ENCODE results near the gene ATP9A.
A peak's percentile ranks its signal among the peaks of the same experiment; 100 is the strongest.

Gene ATP9A

DNA sequence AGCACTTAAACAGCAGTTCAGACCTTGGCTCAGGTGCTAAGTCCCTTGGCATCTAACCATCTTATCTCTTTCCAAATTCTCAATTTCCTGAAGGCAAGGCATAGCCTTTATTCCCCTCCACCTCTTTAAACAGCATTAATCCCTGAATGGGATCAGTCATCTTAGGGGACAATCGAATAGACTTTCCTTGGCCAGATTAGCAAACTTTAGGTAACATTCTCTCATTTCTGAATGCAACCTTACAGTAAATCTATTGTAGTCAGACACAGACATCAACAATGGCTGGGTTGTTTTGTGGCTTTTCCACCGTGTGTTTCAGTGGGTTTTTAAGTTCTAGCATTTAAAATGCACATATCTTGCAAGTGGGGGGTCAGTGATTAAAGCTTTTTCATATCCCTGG lies 56.8 kb downstream of the ATP9A start:
- TF ChIP-seq, protein P1, sequence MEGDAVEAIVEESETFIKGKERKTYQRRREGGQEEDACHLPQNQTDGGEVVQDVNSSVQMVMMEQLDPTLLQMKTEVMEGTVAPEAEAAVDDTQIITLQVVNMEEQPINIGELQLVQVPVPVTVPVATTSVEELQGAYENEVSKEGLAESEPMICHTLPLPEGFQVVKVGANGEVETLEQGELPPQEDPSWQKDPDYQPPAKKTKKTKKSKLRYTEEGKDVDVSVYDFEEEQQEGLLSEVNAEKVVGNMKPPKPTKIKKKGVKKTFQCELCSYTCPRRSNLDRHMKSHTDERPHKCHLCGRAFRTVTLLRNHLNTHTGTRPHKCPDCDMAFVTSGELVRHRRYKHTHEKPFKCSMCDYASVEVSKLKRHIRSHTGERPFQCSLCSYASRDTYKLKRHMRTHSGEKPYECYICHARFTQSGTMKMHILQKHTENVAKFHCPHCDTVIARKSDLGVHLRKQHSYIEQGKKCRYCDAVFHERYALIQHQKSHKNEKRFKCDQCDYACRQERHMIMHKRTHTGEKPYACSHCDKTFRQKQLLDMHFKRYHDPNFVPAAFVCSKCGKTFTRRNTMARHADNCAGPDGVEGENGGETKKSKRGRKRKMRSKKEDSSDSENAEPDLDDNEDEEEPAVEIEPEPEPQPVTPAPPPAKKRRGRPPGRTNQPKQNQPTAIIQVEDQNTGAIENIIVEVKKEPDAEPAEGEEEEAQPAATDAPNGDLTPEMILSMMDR (IDR thresholded peaks at IDR 0.05; ENCODE audit: insufficient read depth, low read length, missing control alignments) = no peak
- CTCF ChIA-PET = interaction anchor here (1.0 to 7.3 kb wide), 4 partner anchors 11 to 17 kb away, joined by 3 to 42 read pairs (median 4); no protein-coding TSS in a partner anchor

DNA sequence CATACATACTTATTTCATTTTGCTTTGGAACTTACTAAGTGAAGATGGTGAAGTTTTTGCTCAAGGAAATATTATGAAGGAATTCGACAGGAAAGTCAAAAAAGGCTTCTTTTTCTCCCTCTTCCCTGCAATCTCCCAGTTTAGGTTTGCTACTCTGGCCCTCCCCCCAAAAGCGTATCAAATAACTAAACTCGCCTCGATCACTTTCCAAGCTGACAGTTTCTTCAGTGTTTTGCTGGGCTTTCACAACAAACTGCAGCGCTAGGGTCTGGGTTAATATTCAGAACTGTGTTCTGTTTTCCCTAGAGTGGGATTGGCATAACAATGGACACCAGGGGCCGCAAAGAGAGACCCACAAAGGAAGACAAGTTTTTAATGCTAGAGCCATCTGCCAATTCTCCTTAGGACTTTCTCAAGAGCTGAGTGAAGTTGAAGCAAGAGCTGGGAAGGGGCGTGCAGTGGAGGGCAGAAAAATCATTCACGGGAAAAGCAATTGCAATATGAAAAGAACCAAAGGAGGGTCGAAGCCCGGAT lies 57.8 kb downstream of the ATP9A start:
- TF ChIP-seq, protein P1 (IDR thresholded peaks at IDR 0.05; ENCODE audit: insufficient read depth, low read length, missing control alignments) = no peak
- CTCF ChIA-PET = interaction anchor here (1.0 kb wide), 1 partner anchor 10 kb away, joined by 5 read pairs; no protein-coding TSS in a partner anchor
- POLR2A ChIA-PET = no interaction called here
- H3K4me3 ChIP-seq (ENCODE audit: low read depth, low read length) = no peak overlapping the region
- DNase-seq (ENCODE audit: low read depth, low spot score) = no peak

More for the DNA sequence above, 56.8 kb downstream of the ATP9A start:
- POLR2A ChIA-PET = no interaction called here
- DNase-seq (ENCODE audit: low read depth, low spot score) = no peak
- no peak overlapping the region for H3K4me3 ChIP-seq (ENCODE audit: low read depth, low read length)

DNA sequence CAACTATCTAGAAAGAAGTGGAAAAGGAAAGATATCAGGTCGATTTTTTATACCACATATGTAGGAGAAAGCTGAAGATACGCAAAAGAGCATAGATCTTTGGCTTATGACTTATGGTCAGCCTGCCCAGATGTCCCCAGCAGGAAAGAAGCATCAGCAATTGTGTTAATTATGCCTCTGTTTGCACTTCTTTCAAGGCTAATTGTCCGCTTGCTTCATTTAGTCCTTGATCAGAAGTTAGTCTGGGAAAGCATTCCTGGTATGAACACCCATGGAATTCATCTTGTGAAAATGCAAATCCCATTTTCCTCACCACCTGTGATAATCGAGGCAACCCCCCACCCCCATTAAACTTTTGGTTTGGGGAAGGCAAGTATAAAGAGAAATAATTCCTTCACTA lies 62.8 kb downstream of the ATP9A start:
- H3K4me3 ChIP-seq (ENCODE audit: low read depth, low read length) = no peak overlapping the region
- no peak for DNase-seq (ENCODE audit: low read depth, low spot score)
- ChIA-PET CTCF (interaction anchor here (1.4 kb wide), 3 partner anchors 9 to 95 kb away, joined by 3 read pairs; no protein-coding TSS in a partner anchor), POLR2A (no interaction called here)
- TF ChIP-seq, protein P1 (IDR thresholded peaks at IDR 0.05; ENCODE audit: insufficient read depth, low read length, missing control alignments) = no peak

DNA sequence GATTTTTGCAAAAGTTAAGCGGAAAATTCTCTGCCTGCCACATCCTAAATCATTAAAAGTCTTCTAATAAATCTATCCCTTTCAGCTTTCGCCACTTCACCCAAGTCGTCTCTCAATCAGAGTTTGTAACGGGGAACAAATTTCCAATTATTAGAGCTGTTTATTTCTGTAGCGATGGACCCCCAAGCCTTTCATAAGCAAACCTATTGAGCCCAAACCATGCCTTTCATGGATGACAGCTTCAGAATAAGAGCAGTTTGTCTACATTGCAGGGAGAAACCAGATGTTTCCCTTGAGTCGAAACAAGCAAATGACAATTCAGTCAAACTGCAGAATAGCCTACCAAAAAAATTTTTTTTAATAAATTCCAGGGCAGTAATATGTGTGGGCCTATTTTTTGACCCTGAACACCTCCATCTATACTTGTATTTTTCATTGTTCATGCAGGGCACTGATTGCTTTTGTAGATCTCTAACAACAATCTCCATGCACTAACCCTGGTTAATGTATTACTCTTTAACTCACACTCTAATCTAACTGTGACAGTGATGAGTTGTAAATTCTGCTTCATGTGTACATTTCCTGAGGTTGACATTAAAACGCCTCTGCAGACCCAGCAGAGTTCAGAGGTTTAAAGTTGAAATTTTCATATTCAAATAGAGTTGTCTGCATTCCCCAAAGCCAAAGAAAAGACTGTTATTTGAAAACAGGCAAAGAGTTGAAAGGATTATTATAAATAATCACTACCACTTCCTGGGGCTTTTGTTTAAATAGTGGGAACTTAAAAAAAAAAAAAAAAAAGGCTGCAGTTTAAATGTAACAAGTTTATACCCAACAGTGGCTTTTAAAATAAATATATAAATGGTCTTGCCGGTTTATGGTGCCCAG lies 64.5 kb downstream of the ATP9A start:
- no peak for DNase-seq (ENCODE audit: low read depth, low spot score)
- H3K4me3 ChIP-seq (ENCODE audit: low read depth, low read length) = no peak overlapping the region
- CTCF ChIA-PET = interaction anchor here (1.9 kb wide), 1 partner anchor 380 kb away, joined by 7 read pairs; no protein-coding TSS in a partner anchor
- POLR2A ChIA-PET = no interaction called here
- TF ChIP-seq, protein P1 (IDR thresholded peaks at IDR 0.05; ENCODE audit: insufficient read depth, low read length, missing control alignments) = no peak

DNA sequence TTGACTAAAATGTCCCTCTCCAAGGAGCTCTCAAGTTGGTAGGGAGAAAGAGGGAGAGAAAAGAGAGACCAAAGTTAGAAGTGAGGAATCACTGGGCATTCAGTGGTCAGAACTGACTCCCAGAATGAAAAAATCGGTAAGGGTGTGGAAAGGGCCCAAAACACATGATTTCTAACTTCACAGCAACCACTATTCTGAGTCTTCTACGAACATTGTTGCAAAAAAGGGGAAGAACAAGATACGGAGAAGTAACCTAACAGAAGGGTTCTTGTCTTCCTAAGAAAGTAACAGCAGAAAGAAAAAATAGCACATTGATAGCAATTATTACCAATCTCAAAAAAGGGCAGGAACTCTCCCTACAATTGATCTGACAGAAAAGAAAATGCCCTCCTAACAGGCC lies 65.6 kb downstream of the ATP9A start:
- TF ChIP-seq, protein P1 (IDR thresholded peaks at IDR 0.05; ENCODE audit: insufficient read depth, low read length, missing control alignments) = no peak
- CTCF ChIA-PET = interaction anchor here (1.9 kb wide), 1 partner anchor 381 kb away, joined by 7 read pairs; no protein-coding TSS in a partner anchor
- no peak for DNase-seq (ENCODE audit: low read depth, low spot score)
- no peak overlapping the region for H3K4me3 ChIP-seq (ENCODE audit: low read depth, low read length)
- POLR2A ChIA-PET = interaction anchor here (1.0 kb wide), 1 partner anchor 29 kb away, joined by 3 read pairs; no protein-coding TSS in a partner anchor

DNA sequence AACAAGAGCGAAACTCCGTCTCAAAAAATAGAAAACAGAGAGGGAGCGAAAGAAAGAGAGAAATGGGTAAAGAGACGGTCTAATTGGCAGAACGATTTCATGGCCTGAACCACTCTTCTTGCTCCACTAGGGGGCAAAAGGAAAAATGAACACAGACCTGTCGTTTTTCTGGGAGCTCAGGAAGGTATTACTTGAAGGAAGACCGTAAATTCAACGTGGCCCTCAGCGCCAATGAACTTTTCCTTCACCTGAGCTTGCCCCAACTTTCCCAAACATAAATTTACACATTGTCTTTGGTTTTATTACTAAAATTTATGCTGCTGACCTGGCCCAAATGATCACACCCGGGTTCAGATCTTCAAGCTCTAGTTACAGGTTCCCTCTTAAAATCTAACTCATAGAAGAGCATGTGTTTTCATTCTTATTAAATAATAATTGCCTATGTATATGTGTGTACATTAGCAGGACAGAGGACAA lies 67.3 kb downstream of the ATP9A start:
- ChIA-PET CTCF (interaction anchor here (0.6 to 7.3 kb wide), 40 partner anchors 8 to 449 kb away, joined by 3 to 62 read pairs (median 4); no protein-coding TSS in a partner anchor), POLR2A (no interaction called here)
- TF ChIP-seq, protein P1 (IDR thresholded peaks at IDR 0.05; ENCODE audit: insufficient read depth, low read length, missing control alignments) = peak; percentile 67
- no peak for DNase-seq (ENCODE audit: low read depth, low spot score)
- no peak overlapping the region for H3K4me3 ChIP-seq (ENCODE audit: low read depth, low read length)

All from AG04449 (cell line).